CD14-positive monocyte (primary cell): ENCODE measurements around the gene MAMDC2. TPM values are rescaled to one million over a fixed set of nuclear protein-coding genes. Genes with fewer than 3 reads are reported as not detected.
A peak's percentile ranks its signal among the peaks of the same experiment; 100 is the strongest.

Experiments
- DNase-seq, 3 donors: peaks; one replicate each; pipeline ENCODE4 v3.0.0-alpha.2; 2011 to 2022
- H2AFZ ChIP-seq: 2 replicates; pipeline ENCODE4 v1.6.0; 2012; ENCODE audit warnings: mild to moderate bottlenecking, low read depth, low read length, inconsistent platforms; ENCODE audit not compliant: insufficient read depth, poor library complexity, severe bottlenecking
- H3K27ac ChIP-seq, 2 donors: 1 replicate in 1 of 2; 2 replicates in 1 of 2; pipeline ENCODE4 v1.5.1; 2012 to 2013; ENCODE audit warnings: low read length in 2 of 2, control low read depth in 1 of 2, inconsistent platforms in 1 of 2, low read depth in 1 of 2, mild to moderate bottlenecking in 1 of 2
- H3K27me3 ChIP-seq, 2 donors: one replicate each; pipeline versions ENCODE4 v1.6.0 to v1.6.1; 2011 to 2013; ENCODE audit warnings: low read length in 2 of 2; ENCODE audit not compliant: control insufficient read depth in 2 of 2, insufficient read depth in 2 of 2
- H3K36me3 ChIP-seq, 2 donors: replicated peaks in 1 of 2; 1 replicate in 1 of 2; 2 replicates in 1 of 2; pipeline versions ENCODE4 v1.5.1 to v1.6.1; 2012 to 2013; ENCODE audit warnings: low read length in 2 of 2, control low read depth in 1 of 2, inconsistent platforms in 1 of 2, mild to moderate bottlenecking in 1 of 2; ENCODE audit not compliant: insufficient read depth in 2 of 2, control insufficient read depth in 1 of 2
- H3K4me1 ChIP-seq, 2 donors: 1 replicate in 1 of 2; 2 replicates in 1 of 2; pipeline versions ENCODE4 v1.5.1 to v1.6.1; 2012 to 2013; ENCODE audit warnings: low read length in 2 of 2, control low read depth in 1 of 2, inconsistent platforms in 1 of 2, mild to moderate bottlenecking in 1 of 2, moderate library complexity in 1 of 2; ENCODE audit not compliant: insufficient read depth in 2 of 2, control insufficient read depth in 1 of 2
- H3K4me2 ChIP-seq: replicated peaks from 2 replicates; pipeline ENCODE3; 2012; ENCODE audit warnings: low read length, moderate library complexity, mild to moderate bottlenecking; ENCODE audit not compliant: poor library complexity, severe bottlenecking; ENCODE audit errors: extremely low read depth
- H3K4me3 ChIP-seq, 3 experiments: fragments of 200-600 bp in 1 of 3; sonication (generic) in 1 of 3; replicated peaks in 1 of 3; 1 replicate in 2 of 3; 2 replicates in 1 of 3; pipeline ENCODE4 v1.5.1; 2011 to 2013; ENCODE audit warnings: low read length in 3 of 3, mild to moderate bottlenecking in 3 of 3, control low read depth in 2 of 3, low read depth in 2 of 3, inconsistent platforms in 1 of 3, moderate library complexity in 1 of 3
- H3K79me2 ChIP-seq: 2 replicates; pipeline ENCODE4 v1.6.0; 2012; ENCODE audit warnings: mild to moderate bottlenecking, control low read depth, inconsistent platforms, low read length, moderate library complexity; ENCODE audit not compliant: insufficient read depth
- H3K9ac ChIP-seq: 2 replicates; pipeline ENCODE4 v1.6.0; 2017; ENCODE audit warnings: low read length, mild to moderate bottlenecking; ENCODE audit not compliant: insufficient read depth, poor library complexity, severe bottlenecking
- H3K9me3 ChIP-seq, 2 donors: replicated peaks in 1 of 2; 1 replicate in 1 of 2; 2 replicates in 1 of 2; pipeline versions ENCODE4 v1.5.1 to v1.6.1; 2012 to 2013; ENCODE audit warnings: low read length in 2 of 2, control low read depth in 1 of 2; ENCODE audit not compliant: control insufficient read depth in 1 of 2, insufficient read depth in 1 of 2
- H4K20me1 ChIP-seq: 2 replicates; pipeline ENCODE4 v1.6.0; 2012; ENCODE audit warnings: mild to moderate bottlenecking, low read length, control low read depth, moderate library complexity; ENCODE audit not compliant: insufficient read depth
- H3K27ac Mint-ChIP-seq, 7 donors: one replicate each; pipeline ENCODE4 v1.8.0; 2020; ENCODE audit warnings: mild to moderate bottlenecking in 7 of 7, mixed read lengths in 7 of 7, moderate library complexity in 6 of 7, inconsistent platforms in 2 of 7
- H3K27me3 Mint-ChIP-seq, 3 donors: one replicate each; pipeline ENCODE4 v1.8.0; 2021 to 2022; ENCODE audit warnings: low read depth in 3 of 3, mild to moderate bottlenecking in 3 of 3, mixed read lengths in 3 of 3, moderate library complexity in 3 of 3, inconsistent platforms in 1 of 3
- H3K36me3 Mint-ChIP-seq, 2 donors: one replicate each; pipeline ENCODE4 v1.8.0; 2020; ENCODE audit warnings: mixed read lengths in 2 of 2, inconsistent platforms in 1 of 2, mild to moderate bottlenecking in 1 of 2
- H3K4me1 Mint-ChIP-seq: one replicate; pipeline ENCODE4 v1.8.0; 2020; ENCODE audit warnings: mild to moderate bottlenecking, mixed read lengths
- H3K4me3 Mint-ChIP-seq, 2 donors: one replicate each; pipeline ENCODE4 v1.8.0; 2020; ENCODE audit warnings: mild to moderate bottlenecking in 2 of 2, mixed read lengths in 2 of 2, moderate library complexity in 1 of 2
- H3K9me3 Mint-ChIP-seq, 7 donors: one replicate each; pipeline ENCODE4 v1.8.0; 2020 to 2022; ENCODE audit warnings: mixed read lengths in 7 of 7, mild to moderate bottlenecking in 6 of 7, moderate library complexity in 6 of 7, inconsistent platforms in 2 of 7
- WGBS: methylation state at CpG from one replicate; pipeline ENCODE4 v1.1.5; 2013; ENCODE audit warnings: missing lambda C conversion rate; ENCODE audit not compliant: insufficient coverage; 5-methylcytosine and 5-hydroxymethylcytosine counted together
- intact Hi-C, 2 donors: fragments of 100-400 bp; cut with micrococcal nuclease; formaldehyde crosslinking; loops; one replicate each; pipeline versions ENCODE4 v1.15.0 to v1.15.1; 2023
- polyA plus RNA-seq, 3 donors: library from polyadenylated mRNA; depleted of rRNA in 1 of 3; unstranded in 2 of 3; stranded (reverse) in 1 of 3; fragments of 300-500 nt in 2 of 3; fragments of >200 nt in 1 of 3; fragmentation: Illumina TruSeq in 2 of 3; gene quantifications; 1 replicate in 2 of 3; 2 replicates in 1 of 3; pipeline ENCODE4 v1.2.3, GENCODE V29; 2012 to 2021
- TF ChIP-seq, protein P1 (sequence below): fragments of 200-600 bp; IDR thresholded peaks from one replicate; pipeline ENCODE4 v1.8.0; 2022; ENCODE audit warnings: antibody characterized with exemption, mild to moderate bottlenecking

MAMDC2 gene
- polyA plus RNA-seq, 3 donors: 0.05 to 0.09 TPM; not detected in 1

DNA sequence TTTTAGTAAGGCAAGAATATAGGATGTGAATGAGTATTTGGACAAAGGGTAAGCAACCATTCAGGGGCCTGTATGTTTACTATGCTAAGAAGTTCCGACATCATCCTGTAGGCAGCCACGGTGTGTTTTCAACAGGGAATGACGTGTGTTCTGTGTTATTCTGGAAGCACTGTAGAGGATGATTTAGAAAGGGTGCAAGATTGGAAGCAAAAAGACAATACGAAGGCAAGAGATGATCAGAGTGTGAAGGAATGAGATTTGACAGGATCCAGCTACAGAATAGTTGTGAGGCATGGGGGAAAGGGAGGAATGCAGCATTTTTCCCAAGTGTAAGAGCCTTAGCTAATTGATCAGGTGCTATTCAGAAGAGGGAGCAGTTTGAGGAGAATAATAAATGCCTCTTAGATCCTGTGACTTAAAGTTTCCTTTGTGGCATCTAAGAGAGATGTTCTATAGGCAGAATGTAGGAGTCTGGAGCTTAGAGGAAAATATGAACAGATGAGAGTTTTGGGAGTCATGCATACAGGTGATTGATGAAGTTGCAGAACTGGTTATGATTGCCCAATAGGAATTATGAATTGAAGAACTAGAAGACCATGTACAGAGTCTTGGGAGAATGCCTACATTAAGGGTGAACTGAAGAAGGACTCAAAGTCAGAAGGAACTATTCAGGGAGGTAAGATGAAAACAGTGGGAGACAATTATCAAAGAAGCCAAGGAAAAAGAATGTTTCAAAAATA is 217.7 kb downstream of the MAMDC2 start:
- peak overlapping the region in 2 of 7 donors; percentile 26 to 33 for H3K27ac Mint-ChIP-seq
- peaks cover 0 to 2% (median 0%) of the 10 kb centered on the region in 3 donors for H3K27me3 Mint-ChIP-seq
- H3K4me1 ChIP-seq: peaks cover 25 to 34% of the 10 kb centered on the region in 2 donors
- H3K4me1 Mint-ChIP-seq: peaks cover 47% of the 10 kb centered on the region
- peaks cover 23 to 60% of the 10 kb centered on the region in 2 donors for H3K36me3 ChIP-seq
- H3K9me3 Mint-ChIP-seq: peaks cover 0 to 3% (median 0%) of the 10 kb centered on the region in 7 donors
- no peak for DNase-seq
- no peaks in the 10 kb centered on the region for H3K9me3 ChIP-seq
- H3K27me3 ChIP-seq: no peaks in the 10 kb centered on the region
- H3K79me2 ChIP-seq: peaks cover 69% of the 10 kb centered on the region
- no peak overlapping the region for H3K4me2 ChIP-seq
- no peak overlapping the region for H3K4me3 ChIP-seq
- TF ChIP-seq, protein P1, sequence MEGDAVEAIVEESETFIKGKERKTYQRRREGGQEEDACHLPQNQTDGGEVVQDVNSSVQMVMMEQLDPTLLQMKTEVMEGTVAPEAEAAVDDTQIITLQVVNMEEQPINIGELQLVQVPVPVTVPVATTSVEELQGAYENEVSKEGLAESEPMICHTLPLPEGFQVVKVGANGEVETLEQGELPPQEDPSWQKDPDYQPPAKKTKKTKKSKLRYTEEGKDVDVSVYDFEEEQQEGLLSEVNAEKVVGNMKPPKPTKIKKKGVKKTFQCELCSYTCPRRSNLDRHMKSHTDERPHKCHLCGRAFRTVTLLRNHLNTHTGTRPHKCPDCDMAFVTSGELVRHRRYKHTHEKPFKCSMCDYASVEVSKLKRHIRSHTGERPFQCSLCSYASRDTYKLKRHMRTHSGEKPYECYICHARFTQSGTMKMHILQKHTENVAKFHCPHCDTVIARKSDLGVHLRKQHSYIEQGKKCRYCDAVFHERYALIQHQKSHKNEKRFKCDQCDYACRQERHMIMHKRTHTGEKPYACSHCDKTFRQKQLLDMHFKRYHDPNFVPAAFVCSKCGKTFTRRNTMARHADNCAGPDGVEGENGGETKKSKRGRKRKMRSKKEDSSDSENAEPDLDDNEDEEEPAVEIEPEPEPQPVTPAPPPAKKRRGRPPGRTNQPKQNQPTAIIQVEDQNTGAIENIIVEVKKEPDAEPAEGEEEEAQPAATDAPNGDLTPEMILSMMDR: no peak
- whole genome bisulfite sequencing: 91% methylated on average over 4 of the region's 4 CpGs
- intact Hi-C loops: no loop called here
- H4K20me1 ChIP-seq: peaks cover 40% of the 10 kb centered on the region
- no peak overlapping the region for H3K4me3 Mint-ChIP-seq
- no peak overlapping the region for H3K9ac ChIP-seq
- H2AFZ ChIP-seq: no peak overlapping the region
- peaks cover 41 to 50% of the 10 kb centered on the region in 2 donors for H3K36me3 Mint-ChIP-seq
- H3K27ac ChIP-seq: no peak overlapping the region

DNA sequence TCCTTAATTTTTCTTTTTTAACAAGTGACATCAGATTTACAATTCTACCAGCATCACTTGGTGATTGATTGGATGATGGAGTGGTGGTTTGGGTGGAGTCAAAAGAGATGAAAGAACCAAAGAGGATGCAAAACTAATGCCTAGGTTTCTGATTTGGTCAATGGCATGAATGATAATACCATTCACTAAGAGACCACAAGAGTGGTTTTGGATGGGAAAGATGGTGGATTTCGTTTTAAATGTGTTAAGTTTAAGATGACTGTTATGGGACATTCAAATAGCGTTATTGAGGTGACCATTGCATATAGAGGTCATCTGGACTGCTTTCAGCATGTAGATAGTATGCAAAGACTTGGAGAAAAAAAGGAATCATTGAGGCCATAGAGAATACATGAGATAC is 218.7 kb downstream of the MAMDC2 start:
- no peak overlapping the region for H3K4me3 Mint-ChIP-seq
- intact Hi-C loops: no loop called here

More for the DNA sequence above, 218.7 kb downstream of the MAMDC2 start:
- Histone ChIP-seq H3K4me3 (no peak overlapping the region), H3K4me1 (peaks cover 25 to 34% of the 10 kb centered on the region in 2 donors), H3K79me2 (peaks cover 80% of the 10 kb centered on the region), H3K36me3 (peaks cover 33 to 70% of the 10 kb centered on the region in 2 donors), H3K9ac (no peak overlapping the region), H4K20me1 (peaks cover 48% of the 10 kb centered on the region), H2AFZ (no peak overlapping the region), H3K4me2 (no peak overlapping the region), H3K9me3 (no peaks in the 10 kb centered on the region), H3K27me3 (no peaks in the 10 kb centered on the region), H3K27ac (no peak overlapping the region)
- H3K27ac Mint-ChIP-seq: no peak overlapping the region
- WGBS: 100% methylated on average over 1 of the region's 2 CpGs
- H3K9me3 Mint-ChIP-seq: peaks cover 0 to 3% (median 0%) of the 10 kb centered on the region in 7 donors
- H3K36me3 Mint-ChIP-seq: peaks cover 47 to 56% of the 10 kb centered on the region in 2 donors
- TF ChIP-seq, protein P1: no peak
- peaks cover 0 to 2% (median 0%) of the 10 kb centered on the region in 3 donors for H3K27me3 Mint-ChIP-seq
- DNase-seq: no peak
- H3K4me1 Mint-ChIP-seq: peaks cover 46% of the 10 kb centered on the region
